HG02938 (cell line): ENCODE results near the gene PRG3.
A peak's percentile ranks its signal among the peaks of the same experiment; 100 is the strongest.
"Not testable (repeated sequence)": the region's sequence is repeated elsewhere in the genome, so short reads cannot be mapped to it uniquely, and the experiment has no call there.

Source experiments
- ATAC-seq: cut with Tn5 transposase; IDR thresholded peaks from one replicate; pipeline ENCODE4 v1.9.1; 2021; ENCODE audit warnings: mild to moderate bottlenecking, moderate library complexity; ENCODE audit not compliant: unreplicated experiment

Gene PRG3

DNA sequence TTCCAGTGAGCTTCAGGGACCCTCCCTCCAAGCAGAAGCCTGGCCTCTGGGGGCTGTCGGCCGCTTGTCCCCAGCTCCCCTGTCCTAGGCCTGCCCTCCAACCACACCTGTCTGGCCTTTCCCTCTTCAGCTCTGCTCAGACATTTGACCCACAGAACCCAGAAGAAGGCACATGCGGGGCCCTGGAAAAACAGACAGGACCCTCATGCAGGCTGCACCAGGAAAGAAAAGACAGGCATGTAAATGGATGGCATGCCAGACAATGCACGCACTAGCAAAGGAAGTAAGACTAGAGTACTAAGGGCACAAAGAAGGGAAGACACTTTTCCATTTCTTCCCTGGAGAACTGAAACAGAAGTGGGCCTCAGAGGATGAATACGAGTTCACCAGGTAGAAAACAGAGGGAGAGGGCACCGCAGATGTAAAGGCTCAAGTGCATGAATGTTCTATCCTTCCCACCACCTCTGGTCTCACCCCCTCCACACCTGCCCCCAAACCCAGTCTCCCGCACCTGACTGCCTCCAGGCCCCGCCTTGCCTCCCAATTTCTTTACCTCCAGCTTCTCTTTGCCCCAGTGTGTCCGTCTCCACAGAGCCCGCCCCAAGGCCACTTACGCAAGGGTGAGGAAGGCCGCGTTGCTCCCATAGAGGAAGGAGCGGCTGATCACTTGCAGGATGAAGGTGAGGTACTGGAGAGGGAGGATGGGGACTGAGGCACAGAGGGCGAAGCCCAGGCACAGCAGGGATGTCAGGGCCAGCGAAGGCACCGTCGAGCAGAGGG, 28.6 kb upstream of the PRG3 start:
- ATAC-seq, result no peak

DNA sequence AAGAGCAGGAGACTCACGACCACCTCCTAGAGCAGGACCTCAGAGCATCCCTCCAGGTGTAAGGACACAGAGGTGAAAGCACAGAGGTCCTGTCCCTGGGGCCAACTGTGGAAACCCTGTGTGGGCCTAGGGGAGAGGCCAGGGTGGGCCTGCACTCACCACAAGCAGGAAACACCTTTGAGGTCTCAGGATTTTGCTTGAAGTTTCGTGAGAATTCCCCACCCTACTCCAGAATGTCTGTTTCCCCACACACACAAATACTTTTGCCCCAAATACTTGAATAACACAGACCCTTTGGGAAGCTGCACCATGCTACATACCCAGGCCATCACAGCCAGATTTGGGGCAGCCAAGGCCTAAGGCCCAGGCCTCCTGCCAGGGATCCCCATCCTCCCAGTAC, 27.8 kb upstream of the PRG3 start:
- no peak for ATAC-seq

DNA sequence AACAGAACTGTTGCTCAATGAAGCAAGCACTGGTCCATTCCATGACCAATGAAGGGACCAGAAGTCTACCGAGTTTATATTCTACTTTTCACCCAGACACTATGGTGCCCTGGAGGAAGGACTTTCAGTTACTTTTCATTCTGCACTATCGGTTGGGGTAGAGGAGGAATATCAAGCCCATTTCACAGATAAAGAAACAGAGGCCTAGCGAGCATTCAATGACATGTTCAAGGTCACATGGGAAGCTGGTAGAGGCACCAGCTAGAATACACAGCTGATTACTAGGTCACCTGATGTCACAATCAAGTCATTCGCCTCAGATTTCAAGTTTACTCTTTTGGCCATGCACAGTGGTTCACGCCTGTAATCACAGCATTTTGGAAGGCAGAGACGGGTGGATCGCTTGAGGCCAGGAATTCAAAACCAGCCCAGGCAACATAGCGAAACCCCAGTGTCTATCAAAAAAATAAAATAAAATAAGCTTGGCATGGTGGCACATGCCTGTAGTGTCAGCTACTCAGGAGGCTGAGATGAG, 27.1 kb upstream of the PRG3 start:
- no peak for ATAC-seq

DNA sequence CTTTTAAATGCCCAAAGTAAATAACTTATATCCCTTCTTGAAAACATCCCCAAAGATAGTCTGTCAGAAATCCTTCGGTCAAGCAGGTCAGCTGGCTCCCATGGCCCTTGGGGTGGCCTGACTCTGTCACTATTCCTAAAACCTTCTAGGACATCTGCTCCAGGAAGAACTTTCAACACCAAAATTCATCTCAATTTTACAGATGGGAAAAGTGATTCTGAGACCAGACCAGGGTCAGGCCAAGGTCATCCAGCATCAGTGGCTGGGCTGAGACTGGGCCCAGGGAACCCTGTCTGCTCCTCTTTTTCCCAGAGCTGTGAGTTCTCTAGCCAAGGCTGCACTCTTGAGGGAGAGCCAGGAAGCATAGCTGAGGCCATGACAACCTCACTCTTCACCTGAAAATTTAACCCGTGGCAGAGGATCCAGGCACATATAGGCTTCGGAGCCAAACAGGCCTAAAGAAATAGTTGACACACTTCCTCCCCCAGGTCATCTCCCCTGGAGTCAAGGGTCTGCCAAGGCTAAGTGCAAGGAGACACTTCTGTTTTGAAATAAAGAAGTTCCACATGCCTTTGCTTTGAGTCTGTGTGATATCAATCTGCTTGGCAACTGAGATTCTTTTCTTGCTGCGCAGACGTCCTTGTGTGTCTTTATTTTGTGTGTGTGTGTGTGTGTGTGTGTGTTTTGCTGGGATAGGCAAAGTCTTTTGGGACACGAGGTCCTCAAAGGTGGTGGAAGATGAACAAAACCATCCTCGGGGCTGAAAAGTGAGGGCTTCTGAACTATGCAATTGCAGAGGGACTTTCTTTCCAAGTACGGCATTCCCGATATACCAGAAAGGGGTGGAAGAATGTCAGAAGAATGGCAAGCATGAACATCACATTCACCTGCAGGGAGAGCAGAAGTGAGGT, 26.3 kb upstream of the PRG3 start:
- no peak for ATAC-seq

DNA sequence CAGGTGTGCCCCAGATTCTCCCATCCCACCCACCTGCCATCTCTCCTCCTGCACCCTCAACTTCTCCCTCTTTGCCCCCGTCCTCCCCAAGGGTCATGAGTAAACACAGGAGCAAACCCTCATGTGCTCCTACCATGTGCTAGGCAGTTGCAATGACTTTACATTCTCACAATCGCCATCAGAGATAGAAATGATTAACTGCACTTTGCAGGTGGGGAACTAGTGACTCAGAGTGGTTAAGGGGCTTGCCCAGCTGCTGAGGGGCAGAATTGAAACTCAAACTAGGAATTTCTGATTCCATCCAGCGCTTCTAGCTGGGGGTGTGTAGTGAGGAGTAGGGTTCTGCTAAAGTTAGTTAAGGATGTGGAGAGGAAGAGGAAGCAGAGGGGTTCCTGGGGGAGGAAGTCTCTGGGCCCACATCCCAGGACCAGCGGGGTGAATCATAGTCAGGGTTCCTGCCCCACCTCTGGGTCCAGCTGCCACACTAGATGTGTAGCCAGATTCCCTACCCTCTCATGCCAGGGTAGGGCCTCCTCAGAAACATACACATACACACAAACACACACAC, 25.5 kb upstream of the PRG3 start:
- ATAC-seq, result peak; percentile 88

DNA sequence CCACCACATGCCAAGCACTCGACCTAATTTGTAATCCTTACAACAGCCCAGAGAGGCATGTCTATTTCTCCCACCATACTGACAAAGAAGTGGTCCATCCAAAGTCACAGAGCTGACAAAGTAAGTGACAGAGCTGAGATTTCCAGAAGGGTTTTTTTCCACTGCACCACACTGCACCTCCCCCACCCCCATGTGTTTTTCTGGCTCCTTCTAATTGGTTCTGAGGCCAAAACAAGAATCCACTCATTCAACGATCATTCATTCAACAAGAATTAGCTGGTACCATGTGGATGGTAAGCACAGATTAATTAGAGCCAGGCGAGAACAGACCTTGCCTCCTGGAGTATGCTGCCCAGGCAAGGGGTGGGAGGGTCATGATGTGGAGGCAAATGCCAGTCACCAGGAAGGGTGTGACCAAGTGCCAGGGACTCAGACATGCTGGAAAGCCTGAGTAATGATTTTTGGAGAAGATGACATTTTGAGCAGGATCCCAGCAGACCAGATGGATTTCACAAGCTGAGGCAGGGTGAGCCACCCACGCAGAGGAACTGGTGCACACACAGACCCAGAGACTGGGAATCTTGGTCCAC, 24.4 kb upstream of the PRG3 start:
- ATAC-seq, result no peak

DNA sequence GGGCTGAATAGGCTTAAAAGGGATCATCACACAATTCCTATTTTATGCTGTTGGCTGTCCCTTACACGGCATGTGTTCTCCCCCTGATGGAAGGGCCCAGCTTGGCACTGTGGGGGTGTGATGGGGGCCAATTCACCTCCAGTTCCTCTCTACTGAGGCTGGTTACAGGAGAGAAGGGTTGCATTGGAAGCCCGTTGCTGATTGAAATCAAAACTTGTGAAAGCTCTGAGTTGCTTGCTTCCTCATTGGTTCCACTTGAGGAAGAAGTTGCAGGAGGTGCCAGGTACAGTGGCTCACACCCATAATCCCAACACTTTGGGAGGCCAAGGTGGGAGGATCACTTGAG, 22.8 kb upstream of the PRG3 start:
- no peak for ATAC-seq

DNA sequence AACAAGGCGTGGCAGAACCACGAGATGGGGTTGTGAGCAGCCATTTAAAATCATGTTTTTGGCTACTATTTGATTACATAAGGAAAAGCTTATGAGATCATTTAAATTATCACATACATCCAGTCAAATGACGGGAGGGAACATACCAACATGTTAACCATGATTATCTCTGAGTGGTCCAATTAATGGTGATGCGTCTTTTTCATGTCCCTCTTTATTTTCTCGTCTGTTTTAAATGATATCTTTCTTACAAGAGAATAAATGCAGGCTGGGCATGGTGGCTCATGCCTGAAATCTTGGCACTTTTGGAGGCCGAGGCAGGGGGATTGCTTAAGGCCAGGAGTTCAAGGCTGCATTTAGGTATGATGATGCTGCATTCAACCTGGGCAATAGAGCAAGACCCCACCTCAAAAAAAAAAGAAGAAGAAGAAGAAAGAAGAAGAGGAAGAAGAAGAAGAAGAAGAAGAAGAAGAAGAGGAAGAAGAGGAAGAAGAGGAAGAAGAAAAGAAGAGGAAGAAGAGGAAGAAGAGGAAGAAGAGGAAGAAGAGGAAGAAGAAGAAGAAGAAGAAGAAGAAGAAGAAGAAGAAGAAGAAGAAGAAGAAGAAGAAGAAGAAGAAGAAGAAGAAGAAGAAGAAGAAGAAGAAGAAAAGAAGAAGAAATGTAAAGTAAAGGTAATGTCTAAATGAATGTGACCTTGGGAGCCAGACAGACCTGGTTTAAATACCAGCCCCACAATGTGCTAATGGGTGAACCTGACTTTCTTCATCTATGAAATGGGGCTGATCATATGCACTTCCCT, 22.3 kb upstream of the PRG3 start:
- ATAC-seq, result not testable (repeated sequence)

DNA sequence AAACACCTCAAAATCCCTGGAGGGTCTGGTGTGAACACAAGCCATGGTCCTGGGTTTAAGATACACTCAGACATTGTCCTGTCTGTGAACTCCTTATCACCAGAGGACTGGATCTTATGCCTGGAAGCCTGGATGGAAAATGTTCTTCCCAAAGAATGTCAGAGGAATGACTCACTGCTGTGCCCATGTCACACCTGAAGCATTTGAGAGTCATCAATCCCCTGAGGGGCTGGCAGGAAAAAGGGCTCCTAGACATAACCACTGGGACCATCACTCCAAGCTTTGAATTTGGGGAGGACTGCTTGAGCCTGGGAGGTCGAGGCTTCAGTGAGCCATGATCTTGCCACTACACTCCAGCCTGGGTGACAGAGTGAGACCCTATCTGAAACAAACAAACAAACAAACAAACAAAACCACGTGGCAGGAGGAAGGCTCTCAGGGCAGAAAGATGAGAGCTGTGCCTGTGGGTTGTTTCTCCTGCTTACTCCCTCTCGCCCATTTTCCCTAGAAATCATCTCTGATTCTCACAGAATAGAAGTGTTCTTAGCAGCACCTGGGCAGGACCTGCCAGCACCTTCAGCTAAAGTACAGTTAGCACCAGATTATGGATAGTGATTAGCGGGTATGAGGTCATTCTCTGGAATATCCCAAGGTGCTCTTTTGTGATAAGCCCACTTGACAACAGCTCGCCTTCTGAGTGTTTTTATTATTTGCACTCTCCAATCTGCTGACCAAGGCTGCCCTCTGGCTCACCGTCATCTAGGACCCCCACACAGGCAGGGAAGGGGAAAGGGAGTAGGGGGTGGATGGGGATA, 21.4 kb upstream of the PRG3 start:
- no peak for ATAC-seq

DNA sequence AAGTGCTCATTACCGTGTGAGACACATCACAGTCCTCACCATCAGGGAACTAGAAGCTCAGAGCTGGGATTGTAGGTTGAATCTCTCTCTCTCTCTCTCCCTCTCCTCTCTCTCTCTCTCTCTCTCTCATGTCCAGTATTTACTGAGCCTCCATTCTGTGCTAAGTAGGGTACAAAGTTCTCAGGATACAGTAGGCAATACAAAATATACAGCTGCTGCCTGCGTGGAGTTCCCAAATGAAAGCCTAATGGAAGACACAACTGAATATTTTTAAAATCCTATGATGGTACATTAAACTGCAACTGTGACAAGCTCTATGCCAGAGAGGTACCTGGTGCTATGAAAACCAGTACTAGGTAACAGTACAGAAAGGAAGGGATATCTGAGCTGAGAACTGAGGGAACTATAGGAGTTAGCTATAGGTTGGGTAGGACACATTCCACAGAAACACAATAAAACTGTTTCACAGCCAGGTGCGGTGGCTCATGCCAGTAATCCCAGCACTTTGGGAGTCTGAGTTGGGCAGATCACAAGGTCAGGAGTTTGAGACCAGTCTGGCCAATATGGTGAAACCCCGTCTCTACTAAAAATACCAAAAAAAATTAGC, 19.1 kb upstream of the PRG3 start:
- no peak for ATAC-seq

DNA sequence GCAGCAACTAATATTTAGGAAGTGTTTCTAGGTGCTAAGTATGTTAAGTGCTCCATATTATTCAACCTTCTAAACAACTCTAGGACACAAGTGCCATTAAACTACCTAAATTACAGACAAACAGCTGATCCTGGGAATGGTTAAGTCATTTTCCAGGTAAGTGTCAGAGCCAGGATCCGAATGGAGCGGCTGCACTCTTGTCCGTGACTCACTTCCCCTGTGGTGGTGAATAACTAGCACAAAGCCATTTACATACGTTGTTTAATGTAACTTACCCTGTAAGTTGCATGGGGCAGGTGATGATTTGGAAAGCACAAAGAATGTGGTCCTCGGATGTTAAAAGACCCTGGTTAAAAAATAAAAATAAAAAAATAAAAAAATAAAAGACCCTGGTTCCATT, 18.3 kb upstream of the PRG3 start:
- no peak for ATAC-seq

DNA sequence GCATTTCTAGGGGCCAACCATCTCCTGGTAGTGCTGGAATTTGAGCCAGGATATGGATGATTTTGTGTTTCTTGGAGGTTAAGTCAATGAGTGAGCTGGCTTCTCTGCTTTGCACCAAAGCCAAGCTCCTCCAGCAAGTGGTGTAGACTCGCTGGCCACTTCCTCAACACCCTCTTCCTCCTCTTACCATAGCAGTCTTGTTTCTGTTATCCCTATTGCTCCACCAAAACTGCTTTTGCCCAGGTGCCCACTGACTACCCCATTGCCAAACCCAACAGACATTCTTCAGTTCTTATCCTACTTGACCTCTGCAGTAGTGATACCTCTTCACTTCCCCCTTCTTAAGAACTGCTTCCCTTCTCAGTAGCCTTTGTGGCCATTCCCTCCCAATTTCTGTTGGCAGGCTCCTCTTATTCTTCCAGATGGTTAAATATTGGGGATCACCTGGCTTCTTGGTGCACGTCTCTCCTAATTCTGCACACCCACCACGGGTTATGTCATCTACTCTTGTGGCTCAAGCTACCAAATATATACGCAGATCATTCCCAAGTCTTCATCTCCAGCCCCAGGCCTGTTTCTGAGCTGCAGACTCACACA, 16.5 kb upstream of the PRG3 start:
- no peak for ATAC-seq

DNA sequence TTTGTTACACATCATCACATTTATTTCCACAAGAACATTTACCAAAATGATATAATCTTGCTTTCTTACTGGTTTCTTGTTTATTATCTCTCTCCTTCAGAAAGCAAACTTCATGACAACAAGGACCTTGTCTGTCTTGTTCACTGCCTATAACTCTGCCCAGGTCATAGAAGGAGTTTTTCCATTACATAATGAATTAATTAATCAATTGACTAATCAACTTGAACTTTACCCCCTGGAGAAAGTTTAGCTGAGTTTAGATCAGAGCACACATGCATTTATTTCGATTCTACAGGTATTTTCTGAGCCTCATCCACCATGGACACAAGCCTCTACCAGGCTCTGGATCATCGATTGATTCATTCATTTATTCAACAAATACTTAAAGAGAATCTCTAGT, 15.8 kb upstream of the PRG3 start:
- ATAC-seq, result no peak

DNA sequence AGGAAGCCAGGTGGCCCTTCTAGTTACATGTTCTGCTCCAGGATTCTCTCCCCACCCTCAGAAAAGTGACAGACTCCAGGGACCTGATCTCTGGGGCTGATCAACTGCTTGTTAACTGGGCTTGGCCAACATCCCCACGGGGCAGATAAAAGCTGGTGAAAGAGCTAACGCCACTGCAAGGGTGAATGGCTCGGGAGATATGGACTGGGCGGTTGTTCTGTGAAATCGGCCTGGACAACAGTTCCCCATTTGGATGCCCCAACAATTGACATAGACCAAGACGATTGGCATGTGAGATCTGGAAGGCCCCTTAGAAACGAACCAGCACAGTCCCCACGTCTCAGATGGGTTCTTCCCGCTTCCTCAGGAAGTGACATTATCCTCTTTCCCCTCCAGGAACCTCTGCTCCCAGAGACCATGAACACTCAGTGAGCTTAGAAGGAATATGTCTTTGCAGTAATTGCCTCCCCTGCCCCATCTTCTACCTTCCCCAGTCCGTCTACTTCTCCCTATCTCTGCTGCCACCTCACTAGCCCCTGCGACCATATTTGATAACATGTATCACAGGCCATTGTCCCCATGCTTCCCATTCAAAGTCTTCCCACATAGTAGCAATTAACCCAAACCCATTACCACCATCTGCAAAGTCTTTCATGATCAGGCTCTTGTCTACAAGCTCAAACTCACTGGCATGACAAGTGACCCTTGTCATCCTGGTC, 15.1 kb upstream of the PRG3 start:
- no peak for ATAC-seq

DNA sequence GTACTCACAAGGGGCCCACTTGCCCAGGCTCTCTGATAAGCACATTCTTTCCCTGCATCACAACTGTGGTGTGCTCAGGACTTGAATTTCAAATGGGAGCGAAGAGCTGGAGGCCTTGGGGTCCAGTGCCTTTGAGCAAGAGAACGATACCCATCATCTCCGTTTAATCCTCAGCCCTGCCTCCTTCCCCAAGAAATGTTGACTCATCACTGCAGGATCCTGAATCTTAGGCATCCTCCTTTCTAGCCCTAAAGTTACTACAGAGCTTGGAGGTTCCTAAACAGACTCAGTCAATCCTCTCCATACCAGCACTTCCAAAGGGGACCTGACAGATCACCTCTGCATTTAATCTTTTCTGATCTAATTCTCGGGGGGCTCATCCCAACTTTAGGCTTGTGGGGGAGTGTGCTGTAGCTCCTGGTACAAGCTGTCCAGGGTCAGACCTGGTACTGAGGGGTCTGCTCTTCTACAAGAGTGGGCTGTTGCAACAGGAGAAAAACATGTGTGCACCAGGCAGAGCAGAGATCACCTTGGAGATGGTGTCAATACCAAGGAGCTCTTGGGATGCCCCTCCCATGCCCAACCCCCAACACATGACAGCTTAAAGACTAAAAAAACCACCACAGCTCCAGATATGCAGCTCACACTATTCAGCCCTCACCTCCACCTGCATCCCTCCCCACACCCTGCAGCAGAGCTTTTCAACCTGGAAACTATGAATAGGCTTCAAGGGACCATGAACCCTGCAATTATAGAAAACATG, 13.4 kb upstream of the PRG3 start:
- no peak for ATAC-seq

DNA sequence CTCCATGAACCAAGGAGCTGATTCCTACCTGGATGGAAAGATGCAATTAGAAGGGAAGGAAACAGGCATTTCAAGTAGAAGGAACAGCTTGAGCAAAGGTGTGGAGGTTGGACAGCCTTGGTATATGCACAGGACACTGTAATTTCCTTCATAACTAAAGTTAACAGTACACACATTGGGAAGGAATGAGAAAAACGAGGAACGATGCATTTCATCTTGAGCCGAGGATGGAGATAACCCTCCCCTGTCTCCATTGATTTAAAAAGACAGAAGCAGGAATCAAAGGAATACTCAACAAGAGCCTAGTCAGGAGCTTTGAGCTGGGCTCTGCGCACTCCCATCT, 11.8 kb upstream of the PRG3 start:
- ATAC-seq, result no peak

DNA sequence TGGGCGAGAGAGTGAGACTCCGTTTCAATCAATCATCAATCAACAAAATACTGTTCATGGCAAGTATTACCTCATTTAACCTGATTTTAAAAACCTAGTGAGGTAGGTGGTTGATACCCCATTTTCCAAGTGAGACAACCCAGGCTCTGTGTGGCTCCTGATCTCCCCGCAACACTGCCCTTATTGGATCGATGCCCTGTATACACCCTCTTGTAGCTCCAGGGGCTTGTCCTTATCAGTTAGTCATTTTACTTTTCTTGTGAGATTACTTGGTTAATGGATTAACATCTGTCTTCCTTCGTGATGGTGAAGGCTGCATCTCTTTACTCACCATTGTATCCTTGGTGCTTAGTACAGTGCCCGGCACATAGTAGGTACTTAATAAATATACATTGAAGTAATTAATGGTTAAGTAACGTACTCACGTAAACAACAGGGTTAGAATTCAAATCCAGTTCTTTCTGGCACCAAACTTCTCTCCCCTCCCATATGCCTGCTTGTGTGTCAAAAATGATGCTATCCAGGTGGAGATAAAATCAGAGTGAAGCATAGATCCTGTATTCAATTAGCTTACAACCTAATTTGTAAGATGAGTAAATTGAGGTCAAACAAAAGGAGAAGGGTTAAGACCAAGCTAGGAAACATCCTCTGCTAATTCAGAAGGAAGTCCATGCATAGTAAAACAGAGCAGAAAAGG, 11.3 kb upstream of the PRG3 start:
- no peak for ATAC-seq
